Measurements from ENCODE around the gene F12.
"Not testable (repeated sequence)": the region's sequence is repeated elsewhere in the genome, so short reads cannot be mapped to it uniquely, and the experiment has no call there.

The F12 gene

GRCh38 chr5:177387405-177387804 is 22.0 kb downstream of the F12 start:
- no peak for DNase-seq (ENCODE audit: low read depth)

GRCh38 chr5:177386542-177386941 is 22.8 kb downstream of the F12 start:
- DNase-seq (ENCODE audit: low read depth): no peak

- DNase-seq (ENCODE audit: low read depth): no peak
These were observed 23.6 kb downstream of the F12 start for GRCh38 chr5:177385720-177386119.

DNA sequence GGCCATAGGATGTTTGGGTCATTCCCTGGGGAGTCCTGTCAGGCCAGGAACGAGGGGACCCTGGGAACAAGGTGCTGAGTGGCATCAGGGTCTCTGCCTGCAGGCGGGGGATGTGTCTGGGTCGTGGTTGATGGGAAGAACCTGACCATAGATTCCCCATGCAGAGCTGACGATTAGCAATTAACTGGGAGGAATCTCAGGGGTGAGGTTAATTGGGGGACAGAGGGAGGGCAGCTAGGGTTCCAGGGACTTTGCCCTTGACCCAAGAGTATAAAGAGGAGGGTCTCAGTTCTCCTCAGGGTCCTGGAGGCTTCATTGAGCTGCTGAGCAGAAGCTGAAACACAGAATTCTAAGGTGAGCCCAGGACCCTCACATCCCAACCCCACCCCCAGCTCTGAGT is 25.2 kb downstream of the F12 start, which contains the start of gene SLC34A1:
Gene SLC34A1 (plus strand): TSS at position 301 of the 400 bp plus-strand sequence. CDS start 1,308 bp downstream, outside the sequence.
- no peak for DNase-seq (ENCODE audit: low read depth)

GRCh38 chr5:177383181-177383580 is 26.2 kb downstream of the F12 start:
- DNase-seq (ENCODE audit: low read depth): no peak

GRCh38 chr5:177382423-177383029 is 26.8 kb downstream of the F12 start:
- no peak for DNase-seq (ENCODE audit: low read depth)

DNA sequence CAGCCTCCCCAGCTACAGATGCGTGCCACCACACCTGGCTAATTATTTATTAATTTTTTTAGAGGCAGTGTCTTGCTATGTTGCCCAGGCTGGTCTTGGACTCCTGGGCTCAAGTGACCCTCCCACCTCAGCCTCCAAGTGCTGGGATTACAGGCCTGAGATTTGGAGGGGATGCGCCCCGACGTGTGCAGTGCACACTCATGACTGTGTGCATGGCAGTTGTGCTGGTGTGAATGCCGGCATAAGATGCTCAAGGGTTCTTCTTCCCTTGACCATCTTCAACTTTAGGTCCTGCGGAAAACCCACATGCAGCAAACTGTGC is 28.6 kb downstream of the F12 start:
- DNase-seq (ENCODE audit: low read depth): no peak

- DNase-seq (ENCODE audit: low read depth): no peak
These were observed 30.2 kb downstream of the F12 start for GRCh38 chr5:177378884-177379883.

DNA sequence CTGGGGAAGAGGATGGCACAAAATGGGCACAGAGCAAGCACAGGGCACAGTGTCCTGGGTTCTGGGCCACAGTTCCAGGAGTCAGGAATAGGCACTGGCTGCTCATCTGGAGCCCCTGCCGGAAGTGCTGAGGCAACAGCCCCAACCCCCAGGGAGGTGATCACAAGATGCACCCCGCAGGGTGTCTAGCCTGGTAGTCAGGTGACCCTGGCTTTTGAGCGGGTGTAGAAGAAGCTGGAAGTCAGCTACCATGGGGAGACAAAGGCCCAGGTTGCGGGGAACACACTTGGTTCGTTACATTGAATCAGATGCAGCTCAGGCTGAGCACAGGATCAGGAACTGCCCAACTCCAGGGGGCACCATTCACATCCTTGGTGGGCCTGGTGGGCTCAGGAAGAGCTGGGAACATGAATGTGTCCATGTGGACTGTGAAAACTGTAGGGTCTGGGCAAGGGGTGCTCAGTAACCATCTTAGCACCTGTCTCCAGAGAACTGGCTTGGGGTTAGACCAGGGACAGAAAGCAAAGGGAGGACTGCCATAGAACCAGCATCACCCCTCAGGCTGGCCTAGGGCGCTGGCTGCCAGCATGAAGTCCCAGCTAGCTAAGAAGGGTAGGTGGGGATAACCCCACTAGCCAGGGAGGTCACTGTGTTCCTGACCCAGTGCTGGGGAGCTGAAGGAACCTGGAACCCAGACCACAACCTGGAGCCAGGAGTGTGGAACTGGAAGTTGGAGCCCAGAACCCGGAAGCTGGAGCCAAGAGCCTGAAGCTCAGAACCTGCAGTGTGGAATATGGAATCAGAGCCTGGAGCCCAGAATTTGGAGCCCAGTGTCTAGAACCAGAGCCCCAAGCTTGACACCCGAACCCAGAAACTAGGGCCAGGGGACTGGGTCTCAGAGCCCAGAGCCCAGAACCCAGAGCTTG is 31.2 kb downstream of the F12 start:
- DNase-seq (ENCODE audit: low read depth): no peak

DNA sequence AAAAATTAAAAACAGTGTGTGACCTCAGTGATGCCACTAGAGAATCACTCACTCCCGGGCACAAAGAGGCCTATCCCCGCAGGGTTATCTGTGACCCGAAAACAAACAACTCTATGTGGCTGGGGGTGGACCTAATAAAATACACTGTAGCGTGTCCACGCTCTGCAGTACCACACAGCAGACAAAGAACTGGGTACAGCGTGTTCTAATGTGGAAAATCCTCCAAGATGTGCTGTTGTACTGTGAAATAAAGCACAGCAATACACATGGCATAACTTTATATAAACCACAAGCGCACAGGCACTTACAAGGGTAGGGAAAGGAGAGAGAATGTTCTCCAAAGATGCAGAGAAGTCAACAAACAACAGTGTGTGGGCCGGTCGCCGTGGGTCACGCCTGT is 33.3 kb downstream of the F12 start:
- no peak for DNase-seq (ENCODE audit: low read depth)

DNA sequence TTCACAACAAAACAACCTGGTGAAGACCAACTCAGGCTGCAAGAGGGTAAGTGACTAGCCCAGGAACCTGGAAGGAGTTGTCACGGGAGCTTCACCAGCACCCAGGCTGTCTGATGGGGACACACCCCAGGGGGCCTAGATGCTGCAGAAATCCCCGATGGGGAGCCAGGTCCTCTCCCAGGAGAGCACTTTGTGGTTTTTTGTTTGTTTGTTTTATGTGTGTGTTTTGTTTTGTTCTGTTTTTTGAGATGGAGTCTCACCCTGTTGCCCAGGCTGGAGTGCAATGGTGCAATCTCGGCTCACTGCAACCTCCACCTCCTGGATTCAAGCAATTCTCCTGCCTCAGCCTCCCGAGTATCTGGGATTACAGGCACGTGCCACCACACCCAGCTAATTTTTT is 33.8 kb downstream of the F12 start:
- DNase-seq (ENCODE audit: low read depth): not testable (repeated sequence)

DNA sequence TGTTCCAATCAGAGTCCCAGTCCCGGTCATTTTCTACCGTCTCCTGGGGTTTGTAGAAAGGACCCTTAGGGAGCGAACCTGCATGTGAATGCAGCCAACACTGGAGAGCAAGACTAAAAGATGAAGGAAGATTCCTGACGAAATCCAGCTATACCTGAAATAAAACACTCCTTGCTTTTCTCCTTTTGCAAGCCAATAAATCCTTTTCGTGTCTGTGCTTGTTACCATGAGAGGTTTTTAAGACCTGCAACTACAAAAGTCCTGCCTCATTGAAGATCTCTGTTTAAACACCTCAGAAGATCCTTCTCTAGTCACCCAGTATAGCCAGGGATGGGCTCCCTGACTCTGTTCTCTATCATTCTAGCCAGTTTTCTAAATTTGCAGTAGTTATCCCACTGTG is 35.2 kb downstream of the F12 start:
- no peak for DNase-seq (ENCODE audit: low read depth)

- DNase-seq (ENCODE audit: low read depth): no peak
These were observed 35.6 kb downstream of the F12 start for GRCh38 chr5:177373806-177374205.

DNA sequence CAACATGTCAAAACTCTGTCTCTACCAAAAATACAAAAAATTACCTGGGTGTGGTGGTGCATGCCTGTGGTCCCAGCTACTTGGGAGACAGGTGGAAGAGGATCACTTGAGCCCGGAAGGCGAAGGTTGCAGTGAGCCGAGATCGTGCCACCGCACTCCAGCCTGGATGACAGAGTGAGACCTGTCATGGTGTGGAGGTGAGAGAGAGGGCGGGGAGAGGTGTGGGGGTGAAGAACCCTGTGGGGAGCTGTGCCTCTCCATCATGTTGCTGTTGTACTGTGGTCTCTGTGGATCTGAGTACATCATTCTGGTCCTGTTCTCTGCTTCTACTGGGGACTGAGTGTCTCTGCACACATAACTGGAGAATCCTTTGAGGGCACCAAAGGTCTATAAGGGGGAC is 36.5 kb downstream of the F12 start:
- DNase-seq (ENCODE audit: low read depth): no peak

GRCh38 chr5:177372034-177372896 is 37.1 kb downstream of the F12 start:
- DNase-seq (ENCODE audit: low read depth): no peak

GRCh38 chr5:177371120-177372033 is 38.0 kb downstream of the F12 start:
- no peak for DNase-seq (ENCODE audit: low read depth)

GRCh38 chr5:177370488-177371119 is 38.8 kb downstream of the F12 start:
- DNase-seq (ENCODE audit: low read depth): no peak

DNA sequence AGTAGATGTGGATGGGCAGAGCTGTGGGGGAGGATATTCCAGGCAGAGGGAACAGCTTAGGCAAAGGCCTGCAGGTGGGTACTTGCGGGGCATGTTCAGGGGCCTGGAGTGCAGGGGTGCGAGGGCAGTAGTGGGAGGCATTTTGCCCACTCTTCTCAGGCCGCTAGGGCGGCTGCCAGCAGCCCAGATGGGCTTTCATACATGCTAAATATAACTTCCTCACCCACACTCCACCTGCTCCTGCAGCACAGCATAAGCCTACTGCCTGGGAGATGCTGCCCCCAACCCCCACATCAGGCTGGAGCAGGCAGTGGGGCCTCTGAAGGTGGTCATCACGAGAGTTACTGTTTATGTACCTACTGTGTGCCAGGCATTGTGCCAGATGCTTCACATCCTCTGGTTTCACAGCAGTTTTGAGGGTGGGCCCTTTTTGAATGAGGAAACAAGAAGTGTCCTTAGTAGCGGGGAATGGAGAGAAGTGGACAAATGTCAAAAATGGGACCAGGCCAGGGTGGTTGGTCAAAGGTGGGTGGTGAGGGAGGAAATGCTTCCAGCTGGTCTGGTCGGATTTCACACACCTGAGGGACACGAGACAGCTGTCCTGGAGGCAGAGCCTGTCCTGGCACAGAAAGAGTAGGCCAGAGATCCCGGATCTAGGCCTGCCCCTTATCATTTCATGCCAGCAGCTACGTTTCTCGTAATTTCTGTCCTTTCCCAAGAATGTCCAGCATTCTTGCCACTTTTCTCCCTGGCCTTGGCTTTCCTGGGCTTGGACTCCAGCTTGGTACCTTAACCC is 39.5 kb downstream of the F12 start:
- no peak for DNase-seq (ENCODE audit: low read depth)

Measured in activated gamma-delta T cell treated with anti-CD3 and anti-CD28 coated beads, Interleukin-2, amount 50 U/mL, for 16 hours (primary cell).